Rectal smooth muscle tissue (tissue), 1 donor: Measurements from ENCODE around the gene FKRP.
A peak's percentile ranks its signal among the peaks of the same experiment; 100 is the strongest.

Experiments
- H3K27ac ChIP-seq: one replicate; pipeline ENCODE4 v1.7.0; 2013; ENCODE audit warnings: low read depth, low read length, inconsistent platforms
- H3K27me3 ChIP-seq: one replicate; pipeline ENCODE4 v1.7.0; 2013; ENCODE audit warnings: low read length; ENCODE audit not compliant: control insufficient read depth, insufficient read depth
- H3K36me3 ChIP-seq: one replicate; pipeline ENCODE4 v1.7.0; 2013; ENCODE audit warnings: low read length; ENCODE audit not compliant: control insufficient read depth, insufficient read depth
- H3K4me1 ChIP-seq: one replicate; pipeline ENCODE4 v1.7.0; 2013; ENCODE audit warnings: low read length; ENCODE audit not compliant: control insufficient read depth, insufficient read depth
- H3K4me3 ChIP-seq: one replicate; pipeline ENCODE4 v1.7.0; 2013; ENCODE audit warnings: low read length
- H3K9ac ChIP-seq: one replicate; pipeline ENCODE4 v1.7.0; 2013; ENCODE audit warnings: low read length

Gene FKRP

DNA sequence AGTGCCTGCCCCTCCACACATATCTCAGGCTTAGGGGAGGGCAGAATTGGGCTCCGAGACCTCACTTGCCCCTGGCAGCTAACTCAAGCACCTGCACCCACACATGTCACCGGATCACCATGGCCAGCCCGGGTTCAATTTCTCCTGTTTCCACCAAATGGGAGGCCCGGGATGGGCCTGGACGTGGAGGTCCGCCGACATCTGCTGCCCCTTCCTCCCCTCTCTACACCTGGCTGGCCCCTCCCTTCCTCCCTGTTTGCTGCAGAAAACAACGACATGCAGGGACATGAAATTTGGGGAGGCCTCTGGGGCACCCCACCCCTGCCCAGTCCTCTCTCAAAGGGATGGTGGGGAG is 30.3 kb upstream of the FKRP start:
- peak overlapping the region; percentile 41 for H3K9ac ChIP-seq

DNA sequence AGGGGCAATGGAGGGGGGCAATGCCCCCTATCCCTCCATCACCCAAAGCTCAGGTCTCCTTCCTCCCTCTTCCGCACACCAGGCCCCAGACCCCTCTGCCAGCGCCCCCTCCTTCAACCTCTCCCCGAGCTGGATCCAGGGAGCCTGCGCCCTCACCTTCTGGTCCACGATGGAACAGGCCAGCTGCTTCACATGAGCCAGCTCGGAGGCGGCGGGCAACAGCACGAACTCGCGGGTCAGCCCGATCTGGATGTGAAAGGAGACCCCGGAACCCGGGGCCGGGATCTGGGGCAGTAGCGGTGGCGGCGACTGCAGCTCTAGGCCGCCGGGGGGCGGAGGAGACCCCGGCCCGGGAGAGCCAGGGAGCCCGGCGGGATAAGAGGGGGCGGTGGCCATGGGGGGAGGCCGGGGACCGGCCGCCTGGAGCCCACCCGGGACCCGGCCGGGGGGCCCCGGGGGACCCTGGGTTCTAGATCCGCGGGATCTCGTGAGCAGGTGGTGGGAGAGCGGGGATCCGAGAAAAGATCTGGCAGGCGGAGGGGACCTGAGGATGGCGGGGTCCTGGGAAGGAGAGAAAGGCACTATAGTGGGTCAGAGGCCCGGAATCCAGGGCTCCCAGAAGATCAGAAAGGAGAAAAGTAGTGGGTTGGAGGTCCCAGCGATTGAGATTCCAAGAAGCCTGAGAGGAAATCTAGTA is 29.7 kb upstream of the FKRP start:
- Histone ChIP-seq H3K27me3 (no peaks in the 10 kb centered on the region), H3K4me3 (peak overlapping the region; percentile 95), H3K4me1 (peaks cover 13% of the 10 kb centered on the region), H3K9ac (peak overlapping the region; percentile 76), H3K36me3 (peaks cover 2% of the 10 kb centered on the region), H3K27ac (peak overlapping the region; percentile 76)

More for the DNA sequence above, 30.3 kb upstream of the FKRP start:
- peak overlapping the region; percentile 7 for H3K27ac ChIP-seq
- H3K4me1 ChIP-seq, result peaks cover 13% of the 10 kb centered on the region
- H3K36me3 ChIP-seq, result peaks cover 5% of the 10 kb centered on the region
- H3K4me3 ChIP-seq, result peak overlapping the region; percentile 95
- no peaks in the 10 kb centered on the region for H3K27me3 ChIP-seq

- Histone ChIP-seq H3K27me3 (no peaks in the 10 kb centered on the region), H3K4me1 (peaks cover 13% of the 10 kb centered on the region), H3K9ac (peak overlapping the region; percentile 76), H3K36me3 (peaks cover 6% of the 10 kb centered on the region), H3K27ac (peak overlapping the region; percentile 76), H3K4me3 (peak overlapping the region; percentile 95)
These were observed 29.2 kb upstream of the FKRP start for GRCh38 chr19:46716672-46717033.

GRCh38 chr19:46717034-46717715 is 28.7 kb upstream of the FKRP start, which contains the start of gene PRKD2:
Gene PRKD2 (minus strand): TSS chr19:46717114. CDS start chr19:46716370, 744 bp downstream.
- Histone ChIP-seq H3K4me1 (peaks cover 13% of the 10 kb centered on the region), H3K4me3 (peak within 1 kb of the TSS; percentile 95), H3K36me3 (peaks cover 11% of the 10 kb centered on the region), H3K27me3 (no peaks in the 10 kb centered on the region), H3K27ac (peak within 1 kb of the TSS; percentile 76), H3K9ac (peak within 1 kb of the TSS; percentile 76)

- peak overlapping the region; percentile 76 for H3K27ac ChIP-seq
- peak overlapping the region; percentile 4 for H3K9ac ChIP-seq
- peak overlapping the region; percentile 95 for H3K4me3 ChIP-seq
- H3K4me1 ChIP-seq, result peaks cover 13% of the 10 kb centered on the region
- peaks cover 14% of the 10 kb centered on the region for H3K36me3 ChIP-seq
- no peaks in the 10 kb centered on the region for H3K27me3 ChIP-seq
These were observed 28.1 kb upstream of the FKRP start for GRCh38 chr19:46717716-46718143.

GRCh38 chr19:46718157-46718933 is 27.5 kb upstream of the FKRP start:
- peaks cover 19% of the 10 kb centered on the region for H3K36me3 ChIP-seq
- H3K9ac ChIP-seq, result no peak overlapping the region
- H3K27ac ChIP-seq, result no peak overlapping the region
- H3K4me1 ChIP-seq, result peaks cover 13% of the 10 kb centered on the region
- no peaks in the 10 kb centered on the region for H3K27me3 ChIP-seq
- H3K4me3 ChIP-seq, result peak overlapping the region; percentile 95

GRCh38 chr19:46718934-46719622 is 26.8 kb upstream of the FKRP start:
- peaks cover 13% of the 10 kb centered on the region for H3K4me1 ChIP-seq
- H3K4me3 ChIP-seq, result no peak overlapping the region
- no peak overlapping the region for H3K27ac ChIP-seq
- H3K27me3 ChIP-seq, result no peaks in the 10 kb centered on the region
- H3K9ac ChIP-seq, result no peak overlapping the region
- peaks cover 19% of the 10 kb centered on the region for H3K36me3 ChIP-seq

- no peak overlapping the region for H3K27ac ChIP-seq
- H3K36me3 ChIP-seq, result peaks cover 24% of the 10 kb centered on the region
- no peak overlapping the region for H3K4me3 ChIP-seq
- peaks cover 10% of the 10 kb centered on the region for H3K4me1 ChIP-seq
- H3K9ac ChIP-seq, result no peak overlapping the region
- no peaks in the 10 kb centered on the region for H3K27me3 ChIP-seq
These were observed 26.0 kb upstream of the FKRP start for GRCh38 chr19:46719629-46720502.

- H3K4me3 ChIP-seq, result no peak overlapping the region
- peaks cover 28% of the 10 kb centered on the region for H3K36me3 ChIP-seq
- H3K4me1 ChIP-seq, result peaks cover 2% of the 10 kb centered on the region
- H3K9ac ChIP-seq, result no peak overlapping the region
- H3K27ac ChIP-seq, result no peak overlapping the region
- H3K27me3 ChIP-seq, result no peaks in the 10 kb centered on the region
These were observed 25.2 kb upstream of the FKRP start for GRCh38 chr19:46720503-46721239.

DNA sequence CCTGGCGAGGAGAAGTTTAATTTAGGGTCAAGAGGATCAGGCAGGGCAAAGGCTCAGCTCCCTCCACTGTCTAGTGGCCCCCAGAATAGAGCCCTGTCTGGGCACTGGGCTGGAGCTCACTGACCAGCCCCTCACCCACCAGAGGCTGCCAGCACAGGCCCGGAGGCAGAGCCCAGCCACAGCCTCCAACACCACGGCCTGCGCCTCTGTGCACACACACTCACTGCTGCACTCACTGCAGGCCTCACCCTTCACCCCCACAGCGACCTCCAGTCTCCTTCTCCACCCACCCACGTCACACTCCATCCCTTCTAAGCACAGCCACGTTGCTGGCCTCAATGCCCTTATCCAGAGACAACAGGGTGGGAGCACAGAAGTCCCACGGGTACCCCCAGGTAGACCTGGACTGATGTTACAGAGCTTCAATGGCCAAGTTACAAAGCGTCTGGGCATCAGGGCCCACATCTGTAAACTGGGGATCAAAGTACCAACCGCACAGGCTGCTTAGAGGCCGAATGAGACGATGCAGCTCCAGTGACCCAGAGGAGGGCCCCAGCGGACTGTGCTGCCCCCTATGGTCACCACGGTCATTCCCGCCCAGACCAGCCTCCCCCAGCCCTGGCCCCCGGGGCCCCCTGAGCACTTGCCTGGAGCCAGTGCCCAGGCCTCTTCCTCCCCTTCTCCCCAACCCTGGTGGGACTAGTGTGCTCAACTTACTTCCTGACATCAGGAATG is 24.4 kb upstream of the FKRP start:
- Histone ChIP-seq H3K36me3 (peaks cover 30% of the 10 kb centered on the region), H3K4me3 (no peak overlapping the region), H3K4me1 (no peaks in the 10 kb centered on the region), H3K27ac (no peak overlapping the region), H3K27me3 (no peaks in the 10 kb centered on the region), H3K9ac (no peak overlapping the region)
